Fibroblast of lung (primary cell): ENCODE measurements around the gene ITGB7.

Source experiments
- CTCF ChIP-seq, 2 donors: IDR thresholded peaks in 1 of 2; conservative IDR thresholded peaks in 1 of 2; 1 replicate in 1 of 2; 2 replicates in 1 of 2; pipeline ENCODE4 v1.5.1; 2011 to 2012; ENCODE audit warnings: low read length in 2 of 2, control low read depth in 1 of 2, inconsistent platforms in 1 of 2, low read depth in 1 of 2, mild to moderate bottlenecking in 1 of 2
- EZH2 ChIP-seq: IDR thresholded peaks from 2 replicates; pipeline ENCODE4 v1.5.1; 2012; ENCODE audit warnings: low read length, control low read depth, mild to moderate bottlenecking; ENCODE audit errors: missing control alignments

- TF ChIP-seq CTCF (conservative IDR thresholded peaks at IDR 0.05 in 1 of 2, IDR thresholded peaks at IDR 0.05 in 1 of 2; ENCODE audit: low read depth in 1 of 2, low read length in 2 of 2) (no peak), EZH2 (no peak)
Measured at GRCh38 chr12:53185582-53186153, 21.4 kb downstream of the ITGB7 start.
